ENCODE results near the gene PDZK1IP1.
A peak's percentile ranks its signal among the peaks of the same experiment; 100 is the strongest.
"Not testable (repeated sequence)": the region's sequence is repeated elsewhere in the genome, so short reads cannot be mapped to it uniquely, and the experiment has no call there.

PDZK1IP1 gene

DNA sequence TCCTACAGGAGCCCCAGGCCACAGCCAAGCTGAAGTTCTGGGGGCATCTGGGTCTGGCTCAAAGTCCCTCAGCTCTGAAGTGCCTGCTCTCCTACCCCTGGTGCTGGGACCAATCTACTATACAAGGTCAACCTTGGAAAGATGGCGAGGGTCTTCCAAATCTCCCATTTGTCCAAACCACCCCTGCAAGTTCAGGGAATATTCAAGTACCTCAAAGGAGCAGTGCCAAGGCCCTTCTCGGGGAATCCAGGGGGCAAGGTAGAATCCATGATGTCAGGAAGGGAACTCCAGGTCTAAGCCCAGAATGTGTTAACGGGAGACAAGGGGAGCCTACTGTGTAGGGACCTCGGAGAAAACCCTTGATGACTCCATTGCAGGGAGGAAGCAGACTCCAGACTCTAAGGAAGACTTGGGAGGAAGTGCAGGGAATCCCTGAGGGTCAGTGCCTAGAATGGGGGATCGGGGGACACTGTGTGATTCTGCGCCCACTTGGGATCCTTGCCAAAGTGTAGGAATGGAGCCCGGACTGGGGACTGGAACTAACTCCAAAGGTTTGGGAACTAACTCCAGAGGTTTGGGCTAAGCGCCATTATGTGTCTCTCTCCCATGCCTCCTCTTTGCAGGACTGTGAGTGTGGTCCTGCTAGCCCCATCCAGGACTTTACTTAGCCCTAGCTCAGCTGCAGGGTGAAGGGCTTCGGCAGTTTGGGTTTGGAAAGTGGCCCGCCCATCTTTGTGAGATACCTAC is 33.5 kb upstream of the PDZK1IP1 start:
- DNase-seq, result no peak

DNA sequence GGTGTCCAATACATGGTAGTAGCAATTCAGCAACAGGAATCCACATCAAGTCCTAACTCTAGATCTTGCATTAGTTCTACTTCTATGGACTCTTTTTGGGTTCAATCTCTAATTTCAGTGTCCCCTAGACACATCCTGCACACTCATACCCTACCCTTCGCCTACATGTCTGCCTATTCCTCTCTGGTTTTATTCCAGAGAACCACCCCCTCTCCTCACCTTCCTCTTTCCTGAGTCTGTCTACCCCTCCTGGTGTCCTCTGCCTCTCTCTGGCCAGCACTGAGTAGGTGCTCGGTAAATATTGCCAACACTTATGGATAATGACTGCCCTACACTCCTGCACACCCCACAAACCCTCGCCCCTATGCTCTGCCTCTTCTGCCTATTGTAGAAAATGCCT is 32.6 kb upstream of the PDZK1IP1 start:
- no peak for DNase-seq

DNA sequence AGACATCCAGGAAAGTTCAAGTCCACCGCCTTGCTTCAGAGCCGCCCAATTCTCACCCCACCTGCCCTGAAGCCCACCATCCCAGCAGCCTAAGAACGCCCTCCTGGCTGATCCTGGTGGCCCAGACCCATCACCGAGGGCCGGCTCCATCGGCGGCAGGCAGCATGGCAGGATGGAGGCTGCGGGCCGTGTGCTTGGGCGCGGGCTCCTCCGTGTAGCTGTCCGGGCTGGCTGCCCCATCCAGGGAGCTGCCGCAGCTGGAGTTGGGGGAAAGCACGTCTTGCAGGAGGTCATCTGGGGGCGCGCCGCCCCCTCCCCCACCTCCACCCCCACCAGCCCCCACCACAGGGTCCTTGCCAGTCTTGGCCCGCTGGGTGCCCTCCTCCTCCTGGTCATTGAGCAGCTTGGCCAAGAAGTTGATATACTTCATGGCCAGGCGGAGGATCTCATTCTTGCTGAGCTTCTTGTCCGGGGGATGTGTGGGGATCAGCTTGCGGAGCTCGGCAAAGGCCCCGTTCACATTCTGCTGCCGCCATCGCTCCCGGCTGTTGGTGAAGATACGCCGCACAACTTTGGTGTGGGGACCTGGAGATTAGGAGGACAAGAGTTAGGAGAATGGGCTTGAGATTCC is 29.9 kb upstream of the PDZK1IP1 start:
- no peak for DNase-seq

DNA sequence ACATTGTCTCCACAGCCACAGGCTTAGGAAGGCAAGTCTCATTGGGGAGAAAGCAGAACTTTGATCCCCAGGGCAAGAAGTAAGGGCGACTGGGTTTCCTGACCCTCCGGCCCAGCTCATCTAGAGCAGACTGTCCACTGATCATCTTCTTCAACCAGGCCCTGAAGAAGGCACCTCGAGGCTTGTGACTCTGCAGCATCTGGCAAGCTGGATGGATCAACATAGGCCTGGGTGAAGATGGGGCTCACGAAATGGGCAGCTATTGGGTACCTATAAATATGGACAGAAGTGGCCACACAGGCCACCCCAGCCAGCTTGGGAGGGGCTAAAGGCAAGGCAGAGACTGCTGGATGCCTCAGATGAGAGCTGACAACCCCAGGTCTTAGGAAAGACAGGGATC is 29.2 kb upstream of the PDZK1IP1 start:
- DNase-seq, result no peak

DNA sequence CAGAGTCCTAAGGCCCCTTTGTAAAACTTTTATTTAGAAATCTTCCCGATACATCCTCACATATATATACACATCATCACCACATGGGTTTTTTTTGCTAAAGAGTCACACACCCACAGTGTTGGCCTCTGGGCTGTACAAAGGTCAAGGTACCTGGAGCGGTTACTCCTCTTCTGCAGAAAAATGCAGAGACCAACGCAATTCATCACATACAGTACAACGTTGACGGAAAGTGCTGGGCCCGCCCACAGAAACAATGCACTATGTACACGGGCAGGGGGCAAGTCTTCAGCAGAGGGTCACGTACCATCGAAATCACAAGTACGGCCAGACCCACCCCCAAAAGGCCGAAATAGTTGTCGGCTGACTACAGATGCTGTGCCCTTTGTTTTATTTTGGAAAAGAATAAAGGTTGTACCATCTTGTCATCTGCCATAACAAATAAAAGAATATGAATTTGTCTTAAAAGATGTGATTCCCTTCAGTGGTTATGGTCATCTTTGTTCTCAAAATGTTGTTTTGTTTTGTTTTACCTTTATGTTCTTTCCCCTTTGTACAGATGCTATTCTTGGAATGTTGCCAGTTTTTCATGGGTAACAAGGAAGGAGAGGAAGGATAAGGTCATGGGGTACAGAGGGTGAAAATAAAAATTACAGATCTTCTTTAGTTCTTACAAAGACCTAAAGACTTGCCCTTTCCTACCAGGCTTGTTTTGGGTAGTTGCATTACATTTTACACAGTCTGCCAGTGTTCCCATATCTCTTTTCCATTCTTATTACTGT is 26.6 kb upstream of the PDZK1IP1 start:
- DNase-seq, result no peak

DNA sequence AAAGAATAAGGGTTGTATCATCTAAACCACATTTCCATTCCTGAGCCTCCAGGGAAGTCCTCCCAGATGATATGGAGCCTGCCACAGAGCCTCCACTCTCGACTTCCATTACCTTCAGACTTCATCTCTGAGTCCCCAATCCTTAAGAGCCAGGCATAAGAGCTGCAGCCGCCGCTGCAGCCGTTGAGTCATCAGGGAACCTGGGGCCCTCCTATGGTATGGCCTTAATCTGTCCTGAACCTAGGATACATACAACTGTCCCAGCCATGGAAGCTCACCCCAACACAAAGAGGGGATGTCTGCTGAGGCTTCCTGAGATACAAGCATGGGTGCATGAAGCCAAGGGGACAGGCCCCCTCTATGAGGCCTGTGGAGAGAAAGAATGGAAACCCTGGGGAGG is 25.9 kb upstream of the PDZK1IP1 start:
- DNase-seq, result no peak

DNA sequence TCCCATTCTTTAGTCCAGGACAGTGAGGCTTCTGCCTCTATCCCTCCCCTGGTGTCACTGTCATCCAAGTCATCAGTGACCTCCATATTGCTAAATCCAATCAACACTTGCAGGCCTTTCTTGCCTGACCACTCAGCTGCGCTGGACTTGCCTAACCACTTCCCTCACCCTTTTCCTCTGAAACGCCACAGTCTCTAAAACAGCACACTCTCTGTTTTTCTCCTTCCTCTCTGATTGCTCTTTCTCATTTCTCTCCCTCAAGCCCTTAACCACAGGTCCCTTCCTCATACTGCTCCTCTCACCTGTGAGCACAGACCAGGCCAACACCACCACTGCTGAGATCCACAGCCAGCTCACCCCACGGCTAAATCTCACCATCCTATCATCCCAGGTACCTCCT is 24.7 kb upstream of the PDZK1IP1 start:
- DNase-seq, result no peak

DNA sequence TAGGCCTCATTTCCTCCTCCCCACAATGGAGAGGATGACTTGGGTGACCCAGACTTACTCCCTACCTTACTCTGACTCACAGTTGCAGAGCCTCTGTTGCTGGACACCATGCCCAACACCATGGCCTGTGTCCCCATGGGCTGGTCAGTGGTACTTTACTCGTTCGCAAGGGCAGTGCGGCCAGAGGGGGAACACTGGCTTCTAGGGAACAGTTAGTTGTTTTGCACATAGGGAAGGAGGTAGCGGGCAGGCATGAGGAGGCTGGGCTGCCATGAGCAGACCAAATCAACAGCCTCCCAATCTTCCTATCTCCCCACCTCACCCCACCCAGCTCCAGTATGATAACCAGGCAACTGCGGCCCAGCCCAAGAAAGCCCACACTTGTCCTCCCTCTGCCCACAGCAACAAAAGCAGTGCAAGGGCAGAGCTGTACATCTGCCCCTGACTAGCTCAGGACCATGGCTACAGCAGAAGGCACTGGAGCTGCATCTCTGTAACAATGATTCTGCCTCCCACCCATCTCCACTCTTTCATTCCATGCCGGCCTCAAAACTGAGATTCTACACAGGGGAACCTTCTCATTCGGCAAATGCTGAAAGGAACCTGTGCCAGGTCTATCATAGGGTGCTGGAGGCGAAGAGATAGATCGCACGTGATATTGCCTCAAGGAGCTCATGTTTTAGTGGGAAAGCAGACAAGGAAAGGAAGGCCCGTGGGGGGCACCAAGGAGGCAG is 23.6 kb upstream of the PDZK1IP1 start:
- DNase-seq, result no peak

DNA sequence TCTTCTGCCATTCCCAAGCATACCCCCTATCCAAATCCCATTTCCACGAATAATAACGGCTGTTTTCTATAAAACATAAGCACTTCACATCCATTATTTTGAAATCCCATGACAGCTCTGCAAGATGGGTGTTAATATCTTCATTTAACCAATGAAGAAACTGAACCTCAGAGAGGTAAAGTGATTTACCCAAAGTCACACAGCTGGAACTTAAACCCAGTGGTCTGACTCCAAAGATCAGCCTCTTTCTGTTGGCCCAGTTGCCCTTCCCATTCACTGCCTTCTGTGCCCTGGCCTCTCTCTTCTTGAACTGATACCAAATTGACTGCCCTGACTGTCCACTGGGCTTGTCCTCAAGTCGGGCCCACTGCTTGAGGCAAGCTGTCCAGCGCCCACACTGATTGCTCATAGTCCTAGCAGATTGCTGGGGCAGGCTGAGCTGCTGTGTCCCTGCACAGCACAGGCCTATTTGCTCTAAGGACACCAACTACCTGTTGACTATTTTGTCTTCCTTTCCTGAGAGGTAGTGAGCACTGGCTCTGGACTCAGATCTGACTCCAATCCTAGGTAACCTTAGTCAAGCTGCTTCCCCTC is 22.9 kb upstream of the PDZK1IP1 start:
- DNase-seq, result no peak

DNA sequence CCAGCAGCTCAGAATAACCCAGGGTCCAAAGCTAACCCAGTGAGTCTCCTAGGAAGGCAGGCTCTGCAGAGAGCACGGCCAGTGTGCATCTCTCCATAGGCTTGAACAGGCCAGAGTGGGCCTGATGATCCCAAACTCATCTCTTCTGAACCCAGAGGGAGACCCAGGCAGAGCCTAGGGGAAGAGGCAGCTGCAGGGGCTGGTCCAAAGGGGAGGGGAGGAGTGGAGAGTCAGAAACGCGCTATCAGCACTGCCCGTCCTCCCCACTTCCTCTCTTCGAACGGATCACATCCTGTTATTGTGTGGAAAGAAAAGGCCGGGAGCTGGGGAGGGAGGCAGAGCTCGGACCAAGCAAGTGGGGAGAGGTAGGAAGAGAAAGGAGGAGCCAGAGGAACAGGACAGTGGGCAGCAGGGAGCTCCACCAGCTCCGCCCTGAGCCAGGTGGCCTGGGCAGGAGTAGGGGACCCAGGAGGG is 22.0 kb upstream of the PDZK1IP1 start:
- peak; percentile 40 for DNase-seq

DNA sequence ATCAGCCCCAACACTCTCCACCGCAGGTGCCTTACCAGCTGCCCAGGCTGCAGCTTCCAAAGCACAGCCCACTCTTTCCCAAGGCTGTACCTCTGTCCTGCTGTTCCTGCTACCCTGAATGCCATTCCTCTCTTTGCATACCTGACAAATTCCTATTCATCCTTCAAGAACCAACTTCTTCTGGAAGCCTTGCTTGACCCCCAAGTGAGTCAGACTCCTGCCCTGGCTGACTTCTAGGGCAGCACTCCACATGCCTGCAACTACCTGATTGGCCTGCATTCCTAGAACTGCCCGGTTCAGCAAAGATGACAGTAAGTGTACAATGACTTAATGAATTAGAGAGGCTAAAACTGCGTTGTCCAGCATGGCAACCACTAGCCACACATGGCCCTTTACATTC is 20.8 kb upstream of the PDZK1IP1 start:
- no peak for DNase-seq

DNA sequence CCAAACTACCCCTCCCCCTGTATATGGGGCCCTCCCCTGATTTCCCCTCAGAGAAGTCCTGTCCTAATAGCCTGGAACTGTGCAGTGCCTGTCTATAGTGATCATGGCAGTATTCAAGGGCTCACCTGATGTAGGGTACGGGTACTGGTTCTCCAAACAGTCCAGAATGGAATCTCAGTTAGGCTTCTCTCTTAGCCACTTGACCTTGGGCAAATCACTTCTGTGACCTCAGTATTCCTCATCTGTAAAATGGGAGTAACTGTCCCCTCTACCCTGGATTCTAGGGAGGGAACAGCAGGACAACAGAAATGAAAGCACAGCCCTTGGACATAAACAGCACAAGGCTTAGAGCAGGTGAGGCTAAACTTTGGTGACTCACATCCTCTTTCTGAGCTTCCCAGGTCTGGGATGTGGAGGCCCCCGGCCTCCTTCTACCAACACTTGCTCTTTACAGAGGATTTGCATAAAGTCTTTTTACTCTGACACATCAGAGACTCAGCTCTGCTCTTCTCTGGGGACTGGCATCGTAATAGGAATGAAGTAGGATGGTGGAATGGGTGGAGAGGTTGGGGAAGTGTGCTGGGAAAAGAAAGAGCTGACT is 20.0 kb upstream of the PDZK1IP1 start:
- no peak for DNase-seq

DNA sequence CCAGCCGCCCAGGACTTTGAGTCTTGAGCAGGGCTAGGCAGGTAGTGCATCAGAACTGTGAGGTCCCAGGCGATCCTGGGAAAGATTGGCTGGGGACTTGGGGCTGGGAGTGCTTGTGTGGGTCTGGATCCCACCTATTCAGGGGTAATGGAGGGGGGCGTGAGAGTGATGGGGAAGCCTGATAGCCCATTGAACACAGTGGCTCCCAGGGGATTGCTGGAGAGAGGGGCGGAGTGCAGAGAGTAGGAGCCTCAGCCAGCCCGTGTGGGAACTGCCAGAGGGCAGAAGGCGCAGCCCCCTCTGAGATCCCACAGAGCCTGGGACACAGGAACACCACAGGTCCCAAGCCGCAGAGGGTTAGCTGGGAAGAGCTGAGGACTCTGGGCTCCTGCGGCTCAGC is 19.3 kb upstream of the PDZK1IP1 start:
- no peak for DNase-seq

DNA sequence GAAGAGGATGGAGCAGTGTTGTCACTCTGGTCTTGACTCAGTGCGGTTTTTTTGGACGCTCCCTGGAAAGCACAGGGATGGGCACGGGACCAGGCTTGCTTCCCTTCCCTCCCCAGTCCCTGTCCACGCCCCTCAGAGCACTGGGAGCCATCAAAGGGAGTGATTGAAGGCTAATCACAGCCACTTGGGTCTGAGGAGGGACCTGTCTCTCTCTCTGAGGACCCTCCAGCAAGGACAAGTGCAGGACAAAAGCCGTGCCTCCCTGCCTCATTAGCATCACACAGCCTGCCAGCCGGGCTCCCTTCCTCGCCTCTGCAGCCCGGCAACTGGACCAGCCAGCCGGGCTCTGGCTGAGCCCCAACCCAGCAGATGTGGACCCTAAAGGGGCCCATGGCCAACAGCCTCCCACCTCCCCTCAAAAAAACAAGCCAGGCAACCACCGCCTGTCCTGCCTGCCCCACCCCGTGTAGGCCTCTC is 18.6 kb upstream of the PDZK1IP1 start:
- no peak for DNase-seq

DNA sequence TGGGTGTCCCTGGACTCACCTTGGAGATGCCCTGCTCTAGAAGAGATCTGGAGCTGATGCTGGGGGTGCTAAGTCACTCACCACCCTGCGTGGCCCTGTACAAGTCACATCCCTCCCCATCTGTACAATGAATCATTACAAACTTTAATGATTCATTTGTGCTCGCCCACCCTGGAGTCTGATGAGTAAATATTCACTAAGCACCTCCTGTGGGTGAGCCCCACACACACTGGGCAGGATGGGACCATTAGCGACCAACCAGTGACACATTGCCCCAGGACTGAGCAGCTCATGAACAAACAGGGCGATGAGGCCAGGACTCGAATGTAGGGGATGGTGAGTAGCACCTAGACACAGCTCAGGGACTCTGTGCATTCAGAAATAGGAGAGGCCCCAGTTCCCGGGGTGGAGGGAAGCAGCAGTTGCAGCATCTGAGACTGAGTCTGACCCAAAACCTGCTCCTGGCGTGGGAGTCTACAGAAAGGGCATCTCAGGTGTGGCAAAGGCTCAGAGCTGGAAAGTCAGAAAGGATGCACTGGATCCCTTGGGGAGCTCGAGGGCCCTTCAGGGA is 18.1 kb upstream of the PDZK1IP1 start:
- DNase-seq, result no peak

DNA sequence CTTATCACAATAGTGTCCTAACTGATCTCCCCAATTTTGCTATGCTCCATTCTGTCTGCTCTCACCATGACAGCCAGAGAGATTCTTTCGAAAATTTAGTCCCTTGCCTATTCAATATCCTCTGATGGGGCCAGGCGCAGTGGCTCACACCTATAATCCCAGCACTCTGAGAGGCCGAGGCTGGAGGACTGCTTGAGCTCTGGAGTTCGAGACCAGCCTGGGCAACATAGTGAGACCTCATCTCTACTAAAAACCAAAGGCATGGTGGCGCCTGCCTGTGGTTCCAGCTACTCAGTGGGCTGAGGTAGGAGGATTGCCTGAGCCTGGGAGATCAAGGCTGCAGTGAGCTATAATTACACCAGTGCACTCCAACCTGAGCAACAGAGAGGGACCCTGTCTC is 16.1 kb upstream of the PDZK1IP1 start:
- DNase-seq, result no peak

DNA sequence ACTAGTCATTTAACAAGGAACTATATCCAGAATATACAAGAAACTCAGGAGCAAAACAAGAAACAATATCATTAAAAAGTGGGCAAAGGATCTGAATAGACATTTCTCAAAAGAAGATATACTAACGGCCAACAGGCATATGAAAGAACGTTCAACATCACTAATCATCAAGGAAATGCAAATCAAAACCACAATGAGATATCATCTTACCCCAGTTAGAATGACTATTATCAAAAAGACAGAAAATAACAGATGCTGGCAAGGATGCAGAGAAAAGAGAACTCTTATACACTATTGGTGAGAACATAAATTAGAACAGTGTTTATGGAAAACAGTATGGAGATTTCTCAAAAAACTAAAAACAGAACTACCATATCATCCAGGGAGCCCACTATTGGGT is 13.7 kb upstream of the PDZK1IP1 start:
- DNase-seq, result not testable (repeated sequence)

DNA sequence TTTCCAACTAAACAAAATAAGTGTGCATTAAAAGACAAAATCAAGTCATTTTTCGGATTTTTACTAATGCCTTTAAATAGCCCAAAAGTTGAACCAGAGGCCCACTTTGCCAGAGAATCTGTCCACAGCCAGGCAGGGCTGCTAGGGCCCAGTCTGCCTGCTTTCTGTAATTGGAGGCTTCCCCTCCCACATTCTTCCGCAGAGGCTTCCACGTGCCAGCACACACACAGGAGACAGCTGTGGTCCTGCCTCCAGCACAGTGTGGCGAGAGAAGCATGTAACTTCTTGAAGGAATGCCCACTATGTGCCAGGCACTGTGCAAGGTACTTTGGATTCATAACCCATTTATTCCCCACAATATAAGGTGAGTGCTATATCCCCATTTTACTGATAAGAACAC is 11.3 kb upstream of the PDZK1IP1 start:
- DNase-seq, result no peak

DNA sequence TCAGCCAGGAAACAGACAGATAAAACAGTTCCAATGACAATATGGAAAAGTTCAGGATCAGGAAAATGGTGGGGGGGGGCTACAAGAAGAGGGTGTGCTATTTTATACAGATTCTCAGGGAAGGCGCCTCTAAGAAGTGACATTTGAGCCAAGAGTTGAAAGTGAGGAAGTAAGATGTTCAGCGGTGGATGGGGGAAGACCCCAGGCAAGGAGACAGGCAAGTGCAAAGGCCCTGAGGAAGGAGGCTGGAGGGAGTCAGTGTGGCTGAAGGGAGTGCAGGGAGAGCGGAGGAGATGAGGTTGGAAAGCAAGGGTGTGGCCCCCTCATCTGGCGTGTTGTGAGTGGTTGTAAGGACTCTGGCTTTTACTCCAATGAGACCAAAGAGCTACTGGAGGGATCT is 8.4 kb upstream of the PDZK1IP1 start:
- no peak for DNase-seq

DNA sequence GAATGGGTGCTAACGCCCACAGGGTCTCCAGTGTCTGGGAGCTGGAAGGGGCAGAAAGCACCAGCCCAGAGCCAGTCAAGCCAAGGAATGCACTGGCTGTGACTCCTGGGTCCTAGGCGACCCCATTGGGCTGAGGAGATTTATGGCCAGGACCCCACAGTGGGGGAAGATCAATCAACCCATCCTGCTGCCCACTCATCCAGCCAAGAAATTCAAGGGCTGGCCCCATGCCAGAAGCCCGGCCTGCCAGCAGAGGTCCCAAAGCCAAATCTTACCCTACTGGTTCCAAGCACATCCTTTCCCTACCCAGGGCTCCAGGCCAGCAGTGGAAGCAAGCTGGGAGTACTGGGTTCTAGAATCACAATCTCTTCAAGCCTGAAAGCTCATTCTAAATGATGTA is 6.8 kb upstream of the PDZK1IP1 start:
- no peak for DNase-seq

DNA sequence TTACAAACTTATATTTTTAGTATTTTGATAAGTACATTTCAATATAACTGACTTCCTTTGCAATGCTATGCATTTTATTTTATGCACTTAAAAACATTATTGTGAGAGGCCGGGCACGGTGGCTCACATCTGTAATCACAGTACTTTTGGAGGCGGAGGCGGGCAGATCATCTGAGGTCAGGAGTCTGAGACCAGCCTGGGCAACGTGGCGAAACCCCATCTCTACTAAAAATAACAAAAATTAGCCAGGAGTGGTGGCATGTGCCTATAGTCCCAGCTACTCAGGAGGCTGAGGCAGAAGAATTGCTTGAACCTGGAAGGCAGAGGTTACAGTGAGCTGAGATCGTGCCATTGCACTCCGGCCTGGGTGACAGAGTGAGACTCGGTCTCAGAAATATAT is 6.1 kb upstream of the PDZK1IP1 start:
- not testable (repeated sequence) for DNase-seq

DNA sequence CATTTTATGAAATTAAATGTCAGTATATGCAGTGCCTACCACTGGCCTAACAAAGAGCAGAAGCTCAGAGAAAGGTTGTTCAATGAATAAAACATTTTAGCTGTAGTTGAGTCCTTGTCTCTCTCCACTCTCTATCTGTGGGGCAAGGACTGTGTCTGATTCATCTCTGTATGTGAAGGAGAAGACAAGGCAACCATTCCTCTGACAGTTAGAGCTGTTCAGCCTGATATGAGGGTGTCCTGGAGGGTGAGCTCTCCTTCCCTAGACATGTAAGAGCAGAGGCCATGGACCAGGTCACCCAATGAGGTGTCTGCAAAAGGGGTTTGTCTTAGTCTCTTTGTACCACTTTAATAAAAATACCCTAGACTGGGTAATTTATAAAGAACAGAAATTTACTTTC is 4.5 kb upstream of the PDZK1IP1 start:
- no peak for DNase-seq

Measured in DMS153 (cell line).